ENCODE measurements around the gene SEMA4B. TPM values are rescaled to one million over a fixed set of nuclear protein-coding genes. Genes with fewer than 3 reads are reported as not detected.

SEMA4B gene
- total and polyA plus RNA-seq, 2 donors from 2014 or later = 28.7 to 190 TPM

GRCh38 chr15:90171623-90172022 lies 29.5 kb upstream of the SEMA4B start:
- no peak overlapping the region for H3K4me3 ChIP-seq (ENCODE audit: low read length in 3 of 3)
- H3K27ac ChIP-seq (ENCODE audit: low read depth in 2 of 2, low read length in 2 of 2) = no peak overlapping the region
- H3K27me3 ChIP-seq (ENCODE audit: control insufficient read depth, insufficient read depth, low read length) = no peaks in the 10 kb centered on the region
- H3K9me3 ChIP-seq (ENCODE audit: control insufficient read depth in 2 of 3, insufficient read depth in 1 of 3, low read length in 3 of 3) = no peaks in the 10 kb centered on the region
- no peaks in the 10 kb centered on the region for H3K36me3 ChIP-seq (ENCODE audit: control insufficient read depth in 2 of 3, insufficient read depth in 3 of 3, low read length in 3 of 3)
- H3K9ac ChIP-seq (ENCODE audit: low read length in 3 of 3) = no peak overlapping the region
- peaks cover 0 to 4% (median 3%) of the 10 kb centered on the region in 3 donors for H3K4me1 ChIP-seq (ENCODE audit: control insufficient read depth in 2 of 3, insufficient read depth in 2 of 3, low read depth in 1 of 3, low read length in 3 of 3)
- TF ChIP-seq CTCF (IDR thresholded peaks at IDR 0.05; ENCODE audit: borderline replicate concordance, extremely low read depth, insufficient read depth) = no peak
- DNase-seq (no peak), FAIRE-seq (no peak)
- intact Hi-C loops (cut with DNase I) = no loop called here

DNA sequence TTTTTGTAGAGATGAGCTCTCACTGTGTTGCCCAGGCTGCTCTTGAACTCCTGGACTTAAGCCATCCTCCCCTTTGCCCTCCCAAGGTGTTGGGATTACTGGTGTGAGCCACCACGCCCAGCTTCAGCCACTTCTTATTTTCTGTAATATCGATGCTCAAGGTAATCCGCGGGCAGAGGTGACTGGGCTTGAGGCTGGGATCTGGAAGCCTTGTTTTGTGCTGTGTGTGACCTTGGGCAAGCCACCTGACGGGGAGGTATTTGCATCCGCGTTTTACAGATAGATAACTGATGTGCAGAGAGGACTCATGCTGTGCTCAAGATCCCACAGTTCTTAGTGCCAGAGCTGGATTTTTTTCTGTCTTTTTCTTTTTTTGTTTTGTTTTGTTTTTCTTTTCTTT lies 27.8 kb upstream of the SEMA4B start:
- Histone ChIP-seq H3K27me3 (ENCODE audit: control insufficient read depth, insufficient read depth, low read length) (no peaks in the 10 kb centered on the region), H3K9me3 (ENCODE audit: control insufficient read depth in 2 of 3, insufficient read depth in 1 of 3, low read length in 3 of 3) (no peaks in the 10 kb centered on the region), H3K9ac (ENCODE audit: low read length in 3 of 3) (no peak overlapping the region), H3K36me3 (ENCODE audit: control insufficient read depth in 2 of 3, insufficient read depth in 3 of 3, low read length in 3 of 3) (no peaks in the 10 kb centered on the region), H3K4me1 (ENCODE audit: control insufficient read depth in 2 of 3, insufficient read depth in 2 of 3, low read depth in 1 of 3, low read length in 3 of 3) (peaks cover 0 to 4% (median 3%) of the 10 kb centered on the region in 3 donors), H3K27ac (ENCODE audit: low read depth in 2 of 2, low read length in 2 of 2) (no peak overlapping the region), H3K4me3 (ENCODE audit: low read length in 3 of 3) (no peak overlapping the region)
- no peak for TF ChIP-seq CTCF (IDR thresholded peaks at IDR 0.05; ENCODE audit: borderline replicate concordance, extremely low read depth, insufficient read depth)
- DNase-seq = peak in 1 of 5 donors; percentile 24
- FAIRE-seq = no peak
- intact Hi-C loops (cut with DNase I) = no loop called here

DNA sequence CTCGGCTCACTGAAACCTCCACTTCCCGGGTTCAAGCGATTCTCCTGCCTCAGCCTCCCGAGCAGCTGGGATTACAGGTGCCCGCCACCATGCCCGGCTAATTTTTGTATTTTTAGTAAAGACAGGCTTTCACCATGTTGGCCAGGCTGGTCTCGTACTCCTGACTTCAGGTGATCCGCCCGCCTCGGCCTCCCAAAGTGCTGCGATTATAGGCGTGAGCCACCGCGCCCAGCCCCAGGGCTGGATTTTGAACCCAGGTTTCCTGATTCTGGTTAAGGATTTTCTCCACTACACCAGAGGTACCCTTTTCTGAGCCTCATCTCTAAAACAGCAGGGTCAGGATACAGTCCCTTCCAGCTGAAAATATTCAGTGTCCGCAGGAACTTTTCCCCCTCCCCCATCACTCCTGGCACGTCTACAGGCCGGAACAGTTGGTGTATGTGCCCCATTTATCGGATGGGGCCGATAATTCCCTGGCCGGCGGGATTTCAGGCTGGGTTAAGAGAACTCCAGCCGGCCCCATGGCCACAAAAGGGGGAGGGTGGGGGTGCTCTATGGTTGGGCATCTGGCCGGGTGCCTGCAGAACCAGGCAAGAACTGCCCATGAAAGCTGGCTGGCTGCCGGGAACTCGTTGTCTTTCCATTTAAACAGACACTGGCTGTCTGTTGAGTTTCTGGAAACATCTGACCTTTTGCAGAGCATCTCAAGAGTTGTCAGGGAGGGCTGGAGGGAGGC lies 26.8 kb upstream of the SEMA4B start:
- Histone ChIP-seq H3K27me3 (ENCODE audit: control insufficient read depth, insufficient read depth, low read length) (no peaks in the 10 kb centered on the region), H3K27ac (ENCODE audit: low read depth in 2 of 2, low read length in 2 of 2) (peak overlapping the region; percentile 18 to 57), H3K36me3 (ENCODE audit: control insufficient read depth in 2 of 3, insufficient read depth in 3 of 3, low read length in 3 of 3) (no peaks in the 10 kb centered on the region), H3K4me3 (ENCODE audit: low read length in 3 of 3) (no peak overlapping the region), H3K4me1 (ENCODE audit: control insufficient read depth in 2 of 3, insufficient read depth in 2 of 3, low read depth in 1 of 3, low read length in 3 of 3) (peaks cover 0 to 4% (median 3%) of the 10 kb centered on the region in 3 donors), H3K9me3 (ENCODE audit: control insufficient read depth in 2 of 3, insufficient read depth in 1 of 3, low read length in 3 of 3) (no peaks in the 10 kb centered on the region), H3K9ac (ENCODE audit: low read length in 3 of 3) (peak overlapping the region in 1 of 3 donors; percentile 17)
- FAIRE-seq (no peak), DNase-seq (peak; percentile 61 to 97 (median 76))
- no peak for TF ChIP-seq CTCF (IDR thresholded peaks at IDR 0.05; ENCODE audit: borderline replicate concordance, extremely low read depth, insufficient read depth)
- intact Hi-C loops (cut with DNase I) = no loop called here
